Gastrocnemius medialis (tissue), 4 donors: ENCODE results near the gene ARHGEF10L. TPM values are rescaled to one million over a fixed set of nuclear protein-coding genes. Genes with fewer than 3 reads are reported as not detected.

Experiments
- ATAC-seq, 2 donors: fragments of 150-250 bp; one replicate each; pipeline ENCODE4 v1.9.1; 2016
- DNase-seq, 2 donors: peaks; one replicate each; pipeline ENCODE4 v3.0.0-alpha.2; 2019
- H3K27ac ChIP-seq, 4 donors: fragments of 200-600 bp; sonication (generic); 1 replicate in 1 of 4; 2 replicates in 3 of 4; pipeline ENCODE4 v1.5.1; 2016 to 2018; ENCODE audit warnings: mild to moderate bottlenecking in 2 of 4, moderate library complexity in 1 of 4
- H3K27me3 ChIP-seq, 3 donors: fragments of 200-600 bp; sonication (generic) in 2 of 3; 1 replicate in 1 of 3; 2 replicates in 2 of 3; pipeline versions ENCODE4 v1.5.1 to v1.6.0; 2016 to 2019; ENCODE audit warnings: mild to moderate bottlenecking in 1 of 3, moderate library complexity in 1 of 3
- H3K36me3 ChIP-seq, 2 donors: fragments of 200-600 bp; sonication (generic) in 1 of 2; one replicate each; pipeline ENCODE4 v1.5.1; 2017 to 2018
- H3K4me1 ChIP-seq, 2 donors: fragments of 200-600 bp; sonication (generic) in 1 of 2; one replicate each; pipeline ENCODE4 v1.5.1; 2016 to 2017; ENCODE audit warnings: mild to moderate bottlenecking in 2 of 2
- H3K4me3 ChIP-seq, 4 donors: fragments of 200-600 bp; sonication (generic) in 3 of 4; 1 replicate in 1 of 4; 2 replicates in 3 of 4; pipeline ENCODE4 v1.5.1; 2016 to 2019; ENCODE audit warnings: mild to moderate bottlenecking in 2 of 4
- H3K9me3 ChIP-seq, 3 donors: fragments of 200-600 bp; sonication (generic) in 2 of 3; 1 replicate in 1 of 3; 2 replicates in 2 of 3; pipeline ENCODE4 v1.5.1; 2016 to 2019
- CTCF ChIP-seq, 5 experiments: fragments of 450-650 bp in 3 of 5; fragments of 200-600 bp in 2 of 5; sonication (generic) in 2 of 5; IDR thresholded peaks in 4 of 5; conservative IDR thresholded peaks in 1 of 5; 1 replicate in 4 of 5; 2 replicates in 1 of 5; pipeline ENCODE4 v1.5.1; 2016 to 2019; ENCODE audit warnings: antibody characterized with exemption in 5 of 5, mild to moderate bottlenecking in 3 of 5, moderate library complexity in 3 of 5
- POLR2A ChIP-seq, 2 donors: fragments of 450-650 bp; IDR thresholded peaks; one replicate each; pipeline ENCODE4 v1.6.1; 2017; ENCODE audit warnings: antibody characterized with exemption in 2 of 2, mild to moderate bottlenecking in 2 of 2, moderate library complexity in 2 of 2
- in situ Hi-C, 4 donors: fragments of 200-750 bp; cut with MboI; loops; one replicate each; pipeline versions ENCODE4 v1.15.0 to v1.8.0; 2017; ENCODE audit warnings: low sequenced_read_pairs in 4 of 4
- intact Hi-C: fragments of 100-400 bp; cut with DNase I; formaldehyde crosslinking; loops from one replicate; pipeline ENCODE4 v1.15.1; 2023; ENCODE audit warnings: low total_unique reads
- total RNA-seq, 4 donors: library from RNA; depleted of rRNA; stranded (reverse); fragments of >200 nt; gene quantifications; one replicate each; pipeline versions ENCODE4 v1.1.0 to v1.2.3, GENCODE V29; 2016

Gene ARHGEF10L
- total RNA-seq, 4 donors from 2014 or later, result 21.2 to 111 (median 73.8) TPM

DNA sequence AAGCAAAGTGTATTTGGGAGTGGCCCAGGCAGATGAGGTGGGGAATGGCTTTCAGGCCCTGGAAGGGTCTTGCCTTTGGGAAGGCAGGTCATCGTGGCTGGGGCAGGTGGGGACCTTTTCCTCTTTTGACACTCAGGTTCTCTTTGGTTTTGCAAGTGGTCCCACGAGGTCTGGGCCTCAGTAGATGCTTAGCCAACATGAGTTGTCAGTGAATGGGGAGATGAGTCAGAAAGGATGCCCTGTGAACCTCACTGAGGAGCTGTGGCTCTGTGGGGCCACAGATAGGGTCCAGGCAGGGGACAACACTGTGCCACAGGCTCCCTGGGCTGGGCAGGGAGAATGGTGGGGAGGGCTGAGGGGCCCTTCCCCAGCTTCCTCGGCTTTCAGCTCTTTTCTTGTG is 19.0 kb downstream of the ARHGEF10L start:
- intact Hi-C loops, result no loop called here
- Histone ChIP-seq H3K27ac (no peak overlapping the region), H3K27me3 (no peaks in the 10 kb centered on the region), H3K9me3 (no peaks in the 10 kb centered on the region), H3K36me3 (no peaks in the 10 kb centered on the region), H3K4me1 (peaks cover 22% of the 10 kb centered on the region in 2 donors), H3K4me3 (no peak overlapping the region)
- in situ Hi-C loops, result no loop called here
- no peak for TF ChIP-seq CTCF (IDR thresholded peaks at IDR 0.05 in 4 of 5, conservative IDR thresholded peaks at IDR 0.05 in 1 of 5)
- TF ChIP-seq POLR2A (IDR thresholded peaks at IDR 0.05), result no peak
- no peak for DNase-seq
- no peak for ATAC-seq

- no peak for DNase-seq
- no peaks in the 10 kb centered on the region for H3K9me3 ChIP-seq
- no peak for ATAC-seq
- intact Hi-C loops, result no loop called here
- TF ChIP-seq POLR2A (IDR thresholded peaks at IDR 0.05) (no peak), CTCF (IDR thresholded peaks at IDR 0.05 in 4 of 5, conservative IDR thresholded peaks at IDR 0.05 in 1 of 5) (no peak)
- H3K4me1 ChIP-seq, result peaks cover 27% of the 10 kb centered on the region in 2 donors
- in situ Hi-C loops, result no loop called here
- H3K36me3 ChIP-seq, result no peaks in the 10 kb centered on the region
- H3K27me3 ChIP-seq, result no peaks in the 10 kb centered on the region
- H3K27ac ChIP-seq, result peak overlapping the region in 2 of 4 donors; percentile 9 to 85
- no peak overlapping the region for H3K4me3 ChIP-seq
These were observed 19.6 kb downstream of the ARHGEF10L start for GRCh38 chr1:17558954-17559614.

DNA sequence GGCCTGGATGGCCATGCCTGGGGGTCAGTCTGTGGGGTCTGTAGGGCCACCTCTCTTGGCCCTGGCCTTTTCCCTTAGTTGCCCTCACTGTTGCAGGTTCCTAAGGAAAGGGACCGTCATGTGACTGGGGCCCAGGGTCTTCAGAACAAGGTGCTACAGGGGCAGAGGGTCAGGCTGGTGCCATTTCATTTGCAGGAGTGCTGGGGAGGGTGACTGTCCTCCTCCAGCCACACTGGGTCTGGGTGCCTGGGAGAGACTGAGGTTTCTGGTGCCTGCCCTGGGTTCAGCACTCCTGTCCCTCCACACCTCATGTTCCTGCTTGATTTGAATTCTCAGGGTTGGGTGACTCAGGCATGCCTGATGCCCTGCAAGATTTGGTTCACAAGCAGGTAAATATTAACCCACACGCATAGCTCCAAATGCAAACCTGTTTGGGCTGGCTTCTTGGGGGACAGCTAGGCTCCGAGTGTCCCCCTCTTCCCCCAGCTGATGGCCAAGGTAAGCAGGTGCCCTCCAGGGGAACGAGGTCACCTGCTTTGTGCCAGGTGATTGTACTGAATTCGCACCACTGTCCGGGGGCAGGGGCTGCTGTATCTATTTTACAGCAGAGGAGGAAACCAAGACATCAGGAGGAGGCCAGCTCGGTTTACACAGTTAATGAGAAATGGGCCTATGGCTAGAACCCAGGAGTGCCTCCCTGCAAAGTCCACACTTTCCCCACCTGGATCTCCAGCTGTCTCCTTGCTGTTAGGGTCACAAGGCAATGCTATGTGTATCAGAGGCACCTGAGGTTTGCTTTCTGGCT is 20.3 kb downstream of the ARHGEF10L start:
- peaks cover 35% of the 10 kb centered on the region in 2 donors for H3K4me1 ChIP-seq
- no peaks in the 10 kb centered on the region for H3K27me3 ChIP-seq
- H3K4me3 ChIP-seq, result no peak overlapping the region
- intact Hi-C loops, result no loop called here
- no peaks in the 10 kb centered on the region for H3K36me3 ChIP-seq
- no peak for DNase-seq
- peak overlapping the region in 3 of 4 donors; percentile 85 to 88 (median 85) for H3K27ac ChIP-seq
- no peaks in the 10 kb centered on the region for H3K9me3 ChIP-seq
- in situ Hi-C loops, result no loop called here
- no peak for TF ChIP-seq POLR2A (IDR thresholded peaks at IDR 0.05)
- TF ChIP-seq CTCF (IDR thresholded peaks at IDR 0.05 in 4 of 5, conservative IDR thresholded peaks at IDR 0.05 in 1 of 5), result no peak
- ATAC-seq, result no peak

GRCh38 chr1:17561247-17561548 is 21.7 kb downstream of the ARHGEF10L start:
- H3K4me3 ChIP-seq, result peak overlapping the region in 1 of 4 donors; percentile 28
- intact Hi-C loops (no loop called here), in situ Hi-C loops (no loop called here)
- DNase-seq, result no peak
- ATAC-seq, result peak in 1 of 2 donors; percentile 7
- H3K27me3 ChIP-seq, result no peaks in the 10 kb centered on the region
- peaks cover 47 to 49% of the 10 kb centered on the region in 2 donors for H3K4me1 ChIP-seq
- peak overlapping the region; percentile 63 to 88 (median 85) for H3K27ac ChIP-seq
- H3K9me3 ChIP-seq, result no peaks in the 10 kb centered on the region
- H3K36me3 ChIP-seq, result no peaks in the 10 kb centered on the region
- TF ChIP-seq CTCF (IDR thresholded peaks at IDR 0.05 in 4 of 5, conservative IDR thresholded peaks at IDR 0.05 in 1 of 5) (no peak), POLR2A (IDR thresholded peaks at IDR 0.05) (no peak)
